ENCODE data around the gene ANO9. TPM values are rescaled to one million over a fixed set of nuclear protein-coding genes. Genes with fewer than 3 reads are reported as not detected.
"Not testable (repeated sequence)": the region's sequence is repeated elsewhere in the genome, so short reads cannot be mapped to it uniquely, and the experiment has no call there.

The ANO9 gene
- total RNA-seq, 1 experiment from 2014 or later, result not detected

GRCh38 chr11:438101-438844 lies 3.5 kb downstream of the ANO9 start:
- H3K27ac ChIP-seq (ENCODE audit: low read depth, low read length, poor library complexity, severe bottlenecking), result no peak overlapping the region
- no peaks in the 10 kb centered on the region for H3K27me3 ChIP-seq (replicated peaks; ENCODE audit: insufficient read depth, low read depth, low read length, poor library complexity)
- intact Hi-C loops (cut with micrococcal nuclease; ENCODE audit: unreplicated experiment), result no loop called here
- no peak for DNase-seq (ENCODE audit: low spot score)
- no peaks in the 10 kb centered on the region for H3K4me1 ChIP-seq (ENCODE audit: insufficient read depth, low read length, poor library complexity, severe bottlenecking)
- H3K4me3 ChIP-seq (ENCODE audit: low read depth, low read length, poor library complexity, severe bottlenecking), result no peak overlapping the region
- no peaks in the 10 kb centered on the region for H3K36me3 ChIP-seq (ENCODE audit: insufficient read depth, low read length, poor library complexity, severe bottlenecking)
- no TSS peak for BruUV-seq (replicated peaks)
- ChIA-PET POLR2A (ENCODE audit: low non-redundant PET) (no interaction called here), CTCF (no interaction called here)
- H3K9me3 ChIP-seq (ENCODE audit: low read depth, low read length, poor library complexity, severe bottlenecking), result no peaks in the 10 kb centered on the region
- TF ChIP-seq EZH2 (IDR thresholded peaks at IDR 0.05; ENCODE audit: borderline replicate concordance, low read depth, low read length, poor library complexity, severe bottlenecking) (no peak), CTCF (conservative IDR thresholded peaks at IDR 0.05; ENCODE audit: low read depth, low read length) (no peak)

GRCh38 chr11:437228-437870 lies 4.5 kb downstream of the ANO9 start:
- no peaks in the 10 kb centered on the region for H3K36me3 ChIP-seq (ENCODE audit: insufficient read depth, low read length, poor library complexity, severe bottlenecking)
- ChIA-PET CTCF (no interaction called here), POLR2A (ENCODE audit: low non-redundant PET) (no interaction called here)
- no peaks in the 10 kb centered on the region for H3K4me1 ChIP-seq (ENCODE audit: insufficient read depth, low read length, poor library complexity, severe bottlenecking)
- no peak for DNase-seq (ENCODE audit: low spot score)
- no peaks in the 10 kb centered on the region for H3K27me3 ChIP-seq (replicated peaks; ENCODE audit: insufficient read depth, low read depth, low read length, poor library complexity)
- intact Hi-C loops (cut with micrococcal nuclease; ENCODE audit: unreplicated experiment), result no loop called here
- BruUV-seq (replicated peaks), result no TSS peak
- no peaks in the 10 kb centered on the region for H3K9me3 ChIP-seq (ENCODE audit: low read depth, low read length, poor library complexity, severe bottlenecking)
- no peak overlapping the region for H3K27ac ChIP-seq (ENCODE audit: low read depth, low read length, poor library complexity, severe bottlenecking)
- no peak overlapping the region for H3K4me3 ChIP-seq (ENCODE audit: low read depth, low read length, poor library complexity, severe bottlenecking)
- TF ChIP-seq EZH2 (IDR thresholded peaks at IDR 0.05; ENCODE audit: borderline replicate concordance, low read depth, low read length, poor library complexity, severe bottlenecking) (no peak), CTCF (conservative IDR thresholded peaks at IDR 0.05; ENCODE audit: low read depth, low read length) (no peak)

- H3K27me3 ChIP-seq (replicated peaks; ENCODE audit: insufficient read depth, low read depth, low read length, poor library complexity); BruUV-seq (replicated peaks); H3K4me1 ChIP-seq (ENCODE audit: insufficient read depth, low read length, poor library complexity, severe bottlenecking); H3K4me3 ChIP-seq (ENCODE audit: low read depth, low read length, poor library complexity, severe bottlenecking); H3K9me3 ChIP-seq (ENCODE audit: low read depth, low read length, poor library complexity, severe bottlenecking); intact Hi-C loops (cut with micrococcal nuclease; ENCODE audit: unreplicated experiment); DNase-seq (ENCODE audit: low spot score); H3K36me3 ChIP-seq (ENCODE audit: insufficient read depth, low read length, poor library complexity, severe bottlenecking); POLR2A ChIA-PET (ENCODE audit: low non-redundant PET); H3K27ac ChIP-seq (ENCODE audit: low read depth, low read length, poor library complexity, severe bottlenecking): not testable (repeated sequence)
- CTCF ChIA-PET, result interaction anchor here (0.6 kb wide), 1 partner anchor 60 kb away, joined by 3 read pairs; no protein-coding TSS in a partner anchor
Observed at GRCh38 chr11:434999-435740, 6.6 kb downstream of the ANO9 start.
